Stimulated activated CD4-positive, alpha-beta T cell treated with anti-CD3 and anti-CD28 coated beads, Interleukin-15, amount 100 ng/mL, for 24 hours (primary cell): ENCODE results near the gene FGF18.
"Not testable (repeated sequence)": the region's sequence is repeated elsewhere in the genome, so short reads cannot be mapped to it uniquely, and the experiment has no call there.

Source experiments
- DNase-seq: peaks from one replicate; pipeline ENCODE4 v3.0.0-alpha.2; 2020

FGF18 gene

GRCh38 chr5:171418982-171419687 lies at the start of gene FGF18:
TSS of gene FGF18 (plus strand) at chr5:171419647. CDS start at chr5:171420200, 553 bp downstream.
- DNase-seq, result peak; percentile 69

- DNase-seq, result no peak
Observed at GRCh38 chr5:171369898-171370297, 49.5 kb upstream of the FGF18 start.

DNA sequence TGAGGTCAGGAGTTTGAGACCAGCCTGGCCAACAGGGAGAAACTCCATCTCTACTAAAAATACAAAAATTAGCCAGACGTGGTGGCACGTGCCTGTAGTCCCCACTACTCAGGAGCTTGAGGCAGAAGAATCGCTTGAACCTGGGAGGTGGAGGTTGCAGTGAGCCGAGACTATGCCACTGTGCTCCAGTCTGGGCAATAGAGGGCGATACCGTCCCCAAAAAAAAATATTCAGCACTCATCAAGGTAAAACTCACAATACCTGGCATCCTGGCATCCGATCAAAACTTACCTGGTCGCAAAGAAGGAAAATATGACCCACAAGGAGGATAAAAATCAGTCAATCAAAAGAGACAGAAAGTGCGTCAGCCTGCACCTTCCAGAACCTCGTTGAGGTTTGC lies 48.6 kb upstream of the FGF18 start:
- not testable (repeated sequence) for DNase-seq

- no peak for DNase-seq
Observed at GRCh38 chr5:171371326-171371725, 48.1 kb upstream of the FGF18 start.

GRCh38 chr5:171379961-171380360 lies 39.5 kb upstream of the FGF18 start:
- DNase-seq, result no peak

GRCh38 chr5:171384416-171384815 lies 35.0 kb upstream of the FGF18 start:
- not testable (repeated sequence) for DNase-seq

DNA sequence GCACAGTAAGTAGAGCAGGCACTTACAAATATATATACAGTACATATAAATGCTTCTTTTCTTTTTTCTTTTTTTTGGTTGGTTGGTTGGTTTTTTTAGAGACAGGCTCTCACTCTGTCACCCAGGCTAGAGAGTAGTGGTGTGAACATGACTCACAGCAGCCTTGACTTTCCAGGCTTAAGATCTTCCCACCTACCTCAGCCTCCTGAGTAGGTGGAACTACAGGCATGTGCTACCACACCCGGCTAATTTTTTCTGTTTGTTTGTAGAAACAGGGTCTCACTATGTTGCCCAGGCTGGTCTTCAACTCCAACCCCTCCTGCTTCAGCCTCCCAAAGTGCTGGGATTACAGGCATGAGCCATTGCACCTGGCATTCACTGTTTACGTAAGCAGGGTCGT lies 34.4 kb upstream of the FGF18 start:
- DNase-seq, result peak; percentile 50

DNA sequence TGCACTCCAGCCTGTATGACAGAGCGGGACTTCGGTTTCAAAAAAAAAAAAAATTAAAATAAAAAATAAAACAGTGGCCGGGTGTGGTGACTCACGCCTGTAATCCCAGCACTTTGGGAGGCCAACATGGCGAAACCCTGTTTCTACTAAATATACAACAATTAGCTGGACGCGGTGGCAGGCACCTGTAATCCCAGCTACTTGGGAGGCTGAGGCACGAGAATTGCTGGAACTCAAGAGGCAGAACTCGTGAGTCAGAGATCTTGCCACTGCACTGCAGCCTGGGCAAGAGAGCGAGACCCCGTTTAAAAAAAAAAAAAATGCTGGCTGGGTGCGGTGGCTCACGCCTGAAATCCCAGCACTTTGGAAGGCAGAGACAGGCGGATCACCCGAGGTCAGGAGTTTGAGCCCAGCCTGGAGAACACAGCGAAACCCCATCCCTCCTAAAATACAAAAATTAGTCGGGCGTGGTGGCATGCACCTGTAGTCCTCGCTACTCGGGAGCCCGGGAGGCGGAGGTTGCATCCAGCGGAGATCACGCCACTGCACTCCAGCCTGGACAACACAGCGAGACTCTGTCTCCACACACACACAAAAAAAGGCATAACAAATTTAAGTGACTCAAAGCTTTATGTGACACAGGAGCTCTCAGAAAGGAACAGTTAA lies 33.3 kb upstream of the FGF18 start:
- no peak for DNase-seq

DNA sequence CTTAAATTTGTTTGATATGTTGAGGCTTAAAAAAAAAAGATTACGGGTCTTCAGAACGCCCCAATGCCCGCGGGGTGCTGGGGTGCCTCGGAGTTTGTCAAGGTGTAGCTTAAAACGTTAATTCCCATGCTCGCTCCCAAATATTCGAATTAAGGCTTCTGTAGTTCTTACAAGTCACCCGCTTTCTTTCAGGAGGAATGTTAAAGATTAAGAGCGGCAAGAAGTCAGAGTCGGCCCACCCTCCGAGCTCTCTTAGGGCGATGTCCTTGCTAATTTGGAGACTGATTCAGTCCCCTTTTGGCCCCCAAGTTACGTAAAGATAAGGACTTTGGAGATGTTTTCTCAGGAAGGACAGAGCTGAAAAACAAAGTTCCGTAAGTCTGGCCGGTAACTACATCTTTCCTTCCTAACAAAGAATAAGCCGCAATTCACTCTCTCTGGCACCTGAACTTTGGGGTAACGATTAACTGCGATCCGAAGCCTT lies 32.5 kb upstream of the FGF18 start:
- DNase-seq, result no peak

- peak; percentile 98 for DNase-seq
Observed at GRCh38 chr5:171387345-171387969, 32.0 kb upstream of the FGF18 start, which contains the start of gene NPM1. TSS of gene NPM1 (plus strand) at chr5:171387849. CDS start at chr5:171387949, 100 bp downstream.

GRCh38 chr5:171387970-171388815 lies 31.3 kb upstream of the FGF18 start:
- DNase-seq, result peak; percentile 89

DNA sequence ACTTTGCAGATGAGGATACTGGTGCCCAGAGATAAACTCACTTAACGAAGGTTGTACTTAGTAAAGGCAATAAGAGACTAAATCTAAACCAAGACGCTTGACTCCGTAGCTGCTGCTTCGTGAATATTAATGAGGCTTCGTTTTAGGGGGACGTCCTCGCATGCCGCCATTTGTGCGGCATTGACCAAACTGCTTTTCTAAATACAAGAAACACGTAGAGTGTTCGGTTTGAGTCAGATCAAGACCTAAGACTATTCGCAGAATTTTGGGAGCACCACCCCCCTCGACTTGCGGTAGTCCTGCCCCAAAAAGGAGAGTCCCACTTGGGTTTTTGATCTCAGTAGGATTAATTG lies 30.7 kb upstream of the FGF18 start:
- DNase-seq, result peak; percentile 67

- no peak for DNase-seq
Observed at GRCh38 chr5:171390883-171391677, 28.4 kb upstream of the FGF18 start.

GRCh38 chr5:171391996-171392577 lies 27.4 kb upstream of the FGF18 start:
- no peak for DNase-seq

- DNase-seq, result no peak
Observed at GRCh38 chr5:171392585-171393159, 26.8 kb upstream of the FGF18 start.

GRCh38 chr5:171395042-171395441 lies 24.4 kb upstream of the FGF18 start:
- DNase-seq, result no peak

GRCh38 chr5:171396583-171396982 lies 22.9 kb upstream of the FGF18 start:
- DNase-seq, result not testable (repeated sequence)

DNA sequence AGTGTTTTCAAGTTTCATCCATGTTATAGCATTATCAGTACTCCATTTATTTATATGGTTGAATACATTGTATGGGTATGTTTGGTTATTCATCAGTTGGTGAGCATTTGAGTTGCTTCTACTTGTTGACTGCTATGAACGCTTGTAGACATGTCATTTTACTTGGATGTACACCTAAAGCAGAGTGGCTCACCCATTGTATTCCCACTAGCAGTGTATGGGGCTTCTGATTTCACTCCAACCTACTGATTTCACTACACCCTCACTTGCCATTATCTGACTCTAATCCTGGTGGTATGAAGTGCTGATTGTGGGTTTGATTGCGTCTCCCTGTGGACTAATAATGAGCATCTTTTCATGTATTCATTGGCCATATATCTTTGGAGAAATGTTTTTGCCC lies 22.3 kb upstream of the FGF18 start:
- DNase-seq, result no peak

GRCh38 chr5:171397599-171397998 lies 21.8 kb upstream of the FGF18 start:
- no peak for DNase-seq

- not testable (repeated sequence) for DNase-seq
Observed at GRCh38 chr5:171398660-171399059, 20.8 kb upstream of the FGF18 start.

GRCh38 chr5:171400169-171400568 lies 19.3 kb upstream of the FGF18 start:
- DNase-seq, result no peak
